IPS-NIHi11 (cell line): ENCODE measurements around the gene ITK.
"Not testable (repeated sequence)": the region's sequence is repeated elsewhere in the genome, so short reads cannot be mapped to it uniquely, and the experiment has no call there.

ENCODE experiments used
- DNase-seq: peaks from one replicate; pipeline ENCODE4 v3.0.0; 2012; ENCODE audit warnings: mixed read lengths, low spot score

The ITK gene

DNA sequence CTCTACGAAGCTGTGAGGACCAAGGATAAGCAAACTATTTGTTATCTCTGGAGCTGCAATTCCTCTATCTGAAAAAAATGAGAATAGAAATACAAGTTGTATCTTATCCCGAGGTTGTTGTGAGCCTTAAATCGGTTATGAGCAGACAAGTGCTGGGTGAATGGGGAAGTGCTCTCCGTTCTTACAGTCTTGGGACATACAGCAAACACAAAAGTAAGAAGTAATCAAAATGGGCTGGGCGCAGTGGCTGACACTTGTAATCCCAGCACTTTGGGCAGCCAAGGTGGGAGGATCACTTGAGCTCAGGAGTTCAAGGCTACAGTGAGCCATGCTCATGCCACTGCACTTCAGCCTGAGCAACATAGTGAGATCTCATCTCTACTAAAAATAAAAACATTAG lies 31.7 kb downstream of the ITK start:
- DNase-seq, result no peak

DNA sequence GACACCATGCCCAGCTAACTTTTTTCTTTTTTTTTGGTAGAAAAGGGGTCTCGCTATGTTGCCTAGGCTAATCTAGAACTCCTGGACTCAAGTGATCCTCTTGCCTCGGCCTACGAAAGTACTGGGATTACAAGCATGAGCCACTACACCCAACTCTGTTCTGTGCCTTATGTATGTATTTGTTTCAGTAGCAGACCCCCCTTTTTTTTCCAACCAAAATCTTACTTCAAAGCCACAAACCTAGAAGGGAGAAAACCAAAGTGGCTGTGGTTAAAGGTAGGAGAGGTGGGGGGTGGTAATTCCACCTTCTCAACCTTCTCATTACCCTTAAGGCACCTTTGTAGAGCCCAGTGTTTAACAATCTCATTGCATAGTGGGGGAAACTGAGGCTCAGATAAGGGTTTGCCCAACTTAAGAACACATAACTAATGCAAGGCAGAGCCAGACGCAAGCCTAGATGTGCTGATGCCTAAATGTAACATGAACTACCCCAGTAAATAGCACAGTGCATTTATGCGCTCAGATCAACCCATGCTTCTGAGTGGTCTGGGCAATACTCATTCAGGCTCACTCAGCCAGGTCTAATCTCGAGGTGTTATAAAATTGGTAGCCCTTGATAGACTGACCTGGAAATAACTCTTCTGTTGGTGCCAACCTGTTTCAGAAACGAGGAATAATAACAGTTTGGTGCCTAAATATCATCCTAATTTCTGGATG lies 33.0 kb downstream of the ITK start:
- DNase-seq, result no peak

DNA sequence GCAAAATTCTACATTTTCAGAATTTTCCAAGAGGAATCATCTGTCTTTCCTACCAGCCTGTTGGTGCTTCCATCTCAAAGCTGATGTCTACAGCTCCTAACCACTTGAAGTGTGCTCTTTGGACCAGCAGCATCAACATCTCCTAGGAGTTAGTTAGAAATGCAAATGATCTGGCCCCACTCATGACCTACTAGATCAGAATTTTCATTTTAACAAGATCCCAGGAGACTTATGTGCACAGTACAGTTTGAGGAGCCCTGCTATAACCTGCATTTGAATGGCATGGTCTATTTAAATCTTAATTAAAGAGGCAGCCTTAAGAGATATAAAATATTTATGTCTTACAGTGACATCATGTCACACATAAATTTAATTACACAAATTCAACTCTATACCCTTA lies 33.8 kb downstream of the ITK start:
- DNase-seq, result no peak

DNA sequence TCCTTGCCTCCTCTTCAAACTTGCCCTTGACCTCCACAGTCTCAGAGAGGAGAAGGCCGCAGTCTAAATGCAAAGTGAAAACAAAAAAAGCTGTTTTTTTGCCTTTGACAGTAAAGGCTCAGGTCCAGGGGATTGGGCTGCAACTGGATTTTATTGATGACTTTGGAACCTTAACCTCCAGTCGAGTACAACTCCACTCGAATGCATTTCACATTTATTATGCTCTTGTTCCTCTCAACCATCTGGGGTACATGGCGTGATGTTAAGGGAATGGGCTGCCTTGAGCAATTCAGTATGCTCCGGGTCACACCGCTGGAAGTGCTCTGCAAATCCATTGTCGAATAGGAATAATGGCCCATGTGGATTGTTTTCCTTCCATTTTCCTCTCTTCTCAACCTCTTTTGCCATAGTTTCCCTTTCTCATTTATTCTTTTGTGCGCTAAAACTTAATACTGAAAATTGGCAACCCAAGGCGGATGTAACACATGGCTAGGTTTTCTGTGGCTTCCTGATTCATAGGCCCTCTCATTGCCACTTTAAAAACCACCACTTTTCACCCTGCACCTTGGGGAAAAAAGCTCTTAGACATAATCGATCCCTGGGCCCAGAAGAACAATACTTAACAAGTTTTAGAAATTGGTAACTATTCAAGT lies 34.3 kb downstream of the ITK start:
- DNase-seq, result no peak

DNA sequence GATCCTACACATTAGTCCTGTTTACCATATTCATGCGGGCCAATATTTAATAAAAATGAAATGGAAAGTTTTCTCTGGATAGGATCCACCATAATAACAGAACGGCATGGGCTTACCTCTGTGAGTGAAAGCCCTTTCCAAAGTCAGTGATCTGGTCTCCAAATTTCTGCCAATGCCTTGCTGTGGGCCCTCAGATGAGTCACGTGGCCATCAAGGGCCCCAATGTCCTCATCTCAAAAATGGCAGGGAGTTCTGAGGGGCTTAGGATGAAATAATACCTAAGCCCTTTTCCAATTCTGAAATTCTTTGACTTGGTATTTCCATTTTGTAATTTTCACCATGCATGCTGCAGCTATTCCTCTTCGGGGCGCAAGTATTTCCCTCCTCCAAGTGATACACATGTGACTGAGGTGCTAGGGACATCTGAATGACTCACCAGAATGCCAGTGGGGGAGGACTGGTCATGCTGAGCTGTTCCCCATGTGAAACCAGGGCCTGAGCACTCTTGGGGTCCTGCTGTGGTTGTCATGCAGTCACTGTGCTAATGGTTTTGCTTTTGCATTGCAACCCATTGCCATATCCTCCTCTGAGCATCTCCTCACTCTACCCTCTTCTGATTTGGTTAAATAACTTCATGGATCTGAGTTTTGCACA lies 35.0 kb downstream of the ITK start:
- no peak for DNase-seq

DNA sequence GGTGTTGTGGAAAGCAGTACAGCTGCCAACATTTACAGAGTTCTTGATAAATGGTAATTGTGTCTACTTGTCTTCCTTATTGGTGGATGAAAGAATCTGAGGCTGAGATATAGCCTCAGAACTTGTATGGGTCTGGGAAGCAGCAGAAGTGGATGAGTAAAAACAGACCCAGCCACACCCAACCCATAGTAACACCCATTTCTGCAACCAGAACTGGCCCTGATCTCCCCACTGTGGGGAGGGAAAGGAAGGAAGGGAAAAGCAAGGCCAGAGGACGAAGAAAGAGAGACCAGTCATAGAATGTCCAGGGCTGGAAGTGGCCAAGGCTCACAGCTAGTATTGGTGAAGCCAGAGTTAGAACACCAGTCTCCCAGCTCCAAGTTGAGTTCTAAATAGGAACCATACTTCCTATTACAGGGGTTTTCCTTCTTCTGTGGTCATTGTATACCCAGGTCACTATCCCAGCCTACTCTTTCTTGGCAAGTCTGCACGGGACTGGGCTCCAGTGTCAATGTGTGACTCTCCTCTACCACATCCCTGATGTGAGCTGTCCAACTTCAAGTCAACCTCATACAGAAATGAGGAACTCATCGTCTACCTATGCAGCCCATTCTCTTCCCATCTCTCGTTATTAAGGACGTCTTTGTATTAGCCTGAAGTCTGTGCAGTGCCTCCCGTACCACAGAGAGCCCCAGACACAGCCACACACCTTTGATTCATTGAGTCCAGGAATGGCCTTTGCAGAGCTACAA lies 35.9 kb downstream of the ITK start:
- no peak for DNase-seq

DNA sequence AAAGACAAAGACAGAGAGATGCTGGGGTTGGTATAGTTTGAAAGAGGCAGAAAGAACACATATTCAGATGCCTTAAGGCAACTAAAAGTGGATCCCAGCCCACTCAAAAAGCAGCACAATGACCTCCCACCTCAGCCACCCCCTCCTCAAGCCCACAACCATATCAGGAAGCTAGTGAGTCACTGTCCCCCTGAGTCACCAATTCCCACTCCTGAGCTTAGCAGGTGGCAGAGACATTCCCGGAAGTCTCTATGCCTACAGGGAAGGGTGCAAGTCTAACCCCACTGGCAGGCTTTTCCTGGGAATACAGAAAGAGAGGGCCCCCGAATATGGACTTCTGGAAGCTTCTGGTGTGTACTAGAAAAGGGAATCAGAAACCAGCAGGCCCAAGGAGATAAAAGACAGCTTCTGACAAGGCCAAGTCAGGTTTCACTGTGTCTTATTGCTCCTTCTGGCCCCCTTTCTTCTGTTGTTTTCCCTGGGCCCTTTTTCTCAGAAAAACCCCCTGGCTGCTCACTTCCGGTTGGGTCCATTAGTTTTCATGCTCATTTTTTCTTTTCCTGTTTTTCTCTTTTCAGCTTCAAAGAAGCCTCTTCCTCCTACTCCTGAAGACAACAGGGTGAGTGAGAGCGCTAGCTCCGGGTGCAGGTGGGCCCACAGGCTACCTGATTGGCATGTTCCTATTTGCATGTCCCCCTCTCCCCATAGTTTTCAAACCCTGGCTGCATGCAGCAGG lies 36.8 kb downstream of the ITK start:
- DNase-seq, result no peak

DNA sequence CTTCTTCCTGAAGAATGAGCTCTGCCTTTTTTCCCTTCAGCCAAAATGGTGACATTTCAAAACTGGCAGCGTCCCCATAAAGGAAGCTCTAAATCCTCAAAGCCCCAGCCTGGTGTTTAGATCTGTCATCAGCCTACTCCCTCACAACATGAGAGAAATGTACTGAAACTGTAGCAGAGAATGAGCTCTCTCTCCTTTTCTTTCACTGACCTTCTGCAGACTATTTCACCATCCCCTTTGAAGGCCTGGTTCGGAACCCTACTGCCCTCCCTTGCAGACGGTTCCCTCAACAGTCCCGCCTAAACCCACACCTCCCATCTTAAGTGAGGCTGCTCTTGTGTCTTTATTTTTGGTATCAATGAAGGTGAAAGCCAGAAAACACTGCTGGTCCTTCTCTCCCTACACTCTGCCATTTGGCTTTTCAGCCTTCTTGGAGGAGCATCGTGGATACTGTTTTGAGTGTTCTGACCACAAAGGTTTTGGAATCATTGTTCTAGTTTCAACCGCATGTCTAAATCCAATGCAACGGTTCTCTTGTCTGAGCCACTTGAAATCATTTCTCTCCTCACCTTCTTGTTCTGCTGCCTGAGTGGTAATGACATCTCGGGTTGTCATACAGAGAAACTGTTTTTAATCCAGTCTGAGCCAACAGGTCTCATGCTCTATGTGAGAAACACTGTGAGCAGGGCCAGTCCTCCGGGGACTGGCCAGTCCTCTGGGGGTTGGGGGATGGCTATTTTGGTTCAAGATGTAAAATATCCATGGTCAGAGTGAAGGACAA lies 39.0 kb downstream of the ITK start:
- DNase-seq, result no peak

DNA sequence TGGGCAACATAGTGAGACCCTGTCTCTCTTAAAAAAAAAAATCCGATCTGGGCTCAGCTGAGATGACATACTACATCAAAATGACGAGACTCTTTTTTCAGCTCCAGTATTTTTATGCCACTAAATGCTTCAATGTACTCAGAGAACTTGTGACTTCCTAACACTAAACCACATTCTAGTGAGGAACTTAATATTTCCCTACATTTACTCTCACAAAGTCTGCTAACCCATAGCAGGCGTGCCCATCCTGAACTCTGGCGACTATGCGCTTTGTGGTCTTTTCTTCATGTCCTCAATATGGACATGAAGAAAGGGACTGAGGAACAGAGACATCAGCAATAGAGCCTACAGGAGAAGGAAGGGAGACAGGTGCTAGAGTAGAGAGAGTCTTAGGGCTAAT lies 41.3 kb downstream of the ITK start:
- no peak for DNase-seq

DNA sequence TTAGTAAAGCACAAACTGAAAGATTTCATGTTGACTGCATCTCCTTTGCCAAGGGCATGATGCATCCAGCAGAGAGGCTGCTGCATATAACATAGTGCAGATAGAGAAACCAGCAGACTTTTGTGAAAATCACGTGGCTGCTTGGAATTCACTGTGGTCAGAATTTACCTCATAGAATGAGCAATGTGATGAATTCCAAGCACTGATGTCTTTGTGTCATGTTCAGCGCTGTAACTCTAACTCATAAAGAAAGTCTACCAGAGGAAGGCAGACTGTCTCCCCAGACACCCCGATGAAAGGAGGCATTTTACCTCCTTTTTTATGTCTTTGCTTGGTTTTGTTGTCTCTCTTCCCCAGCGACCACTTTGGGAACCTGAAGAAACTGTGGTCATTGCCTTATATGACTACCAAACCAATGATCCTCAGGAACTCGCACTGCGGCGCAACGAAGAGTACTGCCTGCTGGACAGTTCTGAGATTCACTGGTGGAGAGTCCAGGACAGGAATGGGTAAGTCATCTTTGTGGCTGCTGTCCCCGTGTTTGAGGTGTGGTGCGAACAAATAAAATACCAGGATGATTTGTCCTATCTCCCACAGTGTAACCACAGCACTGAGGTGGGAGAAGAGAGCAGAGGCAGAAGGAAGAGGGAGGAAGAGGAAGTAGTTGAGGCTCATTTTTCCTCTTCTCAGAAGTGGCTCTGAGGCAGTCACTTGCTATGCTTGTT lies 42.0 kb downstream of the ITK start:
- no peak for DNase-seq

DNA sequence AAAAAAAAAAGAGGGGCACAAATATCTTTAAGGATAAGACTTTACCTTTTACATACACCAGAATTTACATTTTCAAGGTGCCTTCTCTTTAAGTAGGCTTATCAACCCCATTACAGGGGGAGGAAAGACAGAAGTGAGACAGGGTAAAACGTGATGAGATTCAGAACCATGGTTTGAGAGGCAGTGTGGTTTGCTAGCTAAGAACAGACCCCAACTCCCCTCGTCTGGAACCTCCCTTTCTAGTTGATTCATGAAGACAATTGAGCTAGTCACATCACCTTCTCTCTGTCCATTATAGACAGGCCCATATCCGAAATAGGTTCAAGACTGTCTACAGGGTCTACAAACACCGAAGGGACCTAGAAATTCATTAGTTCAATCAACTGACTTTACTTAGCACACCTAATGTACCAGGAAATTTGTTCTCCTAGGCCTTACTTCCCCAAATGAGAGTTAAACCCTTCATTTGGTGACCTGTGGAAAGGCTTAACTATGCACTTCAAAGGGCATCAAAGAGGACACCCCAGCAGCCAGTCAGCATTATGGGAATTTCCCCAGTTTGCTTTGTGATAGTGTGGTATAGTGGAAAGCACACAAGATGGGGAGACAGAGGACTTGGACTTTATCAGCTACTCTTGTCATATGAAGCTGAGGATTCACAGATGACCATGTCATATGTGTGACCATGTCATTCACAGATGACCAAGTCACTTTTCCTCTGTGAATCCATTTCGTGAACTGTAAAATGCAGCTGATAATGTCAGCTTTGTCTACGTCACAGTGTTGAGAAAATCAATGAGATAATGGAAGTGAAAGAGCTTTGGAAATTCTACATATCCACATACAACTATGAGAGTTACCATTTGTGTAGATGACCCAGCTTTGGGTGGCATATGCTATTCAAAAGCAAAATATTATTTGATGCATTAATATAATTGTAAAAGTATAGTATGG lies 45.1 kb downstream of the ITK start:
- DNase-seq, result no peak

DNA sequence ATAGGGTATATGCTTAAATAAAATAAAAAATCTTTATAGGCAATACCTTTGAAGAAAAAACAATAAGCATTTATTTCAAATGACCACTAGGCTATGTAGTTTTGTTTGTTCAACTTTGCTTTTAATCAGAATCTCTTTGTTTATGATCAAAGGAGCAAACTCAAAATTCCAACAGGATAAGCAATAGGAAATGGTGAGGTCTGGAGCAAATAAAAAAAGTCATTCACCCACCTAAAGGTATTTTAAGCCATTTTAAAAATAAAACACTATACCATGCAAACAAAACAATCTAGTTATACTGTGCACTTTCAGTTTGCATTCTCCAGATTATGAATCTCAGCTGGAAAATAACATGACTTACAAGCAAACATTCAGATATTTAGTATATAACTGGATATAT lies 50.0 kb downstream of the ITK start:
- DNase-seq, result no peak

DNA sequence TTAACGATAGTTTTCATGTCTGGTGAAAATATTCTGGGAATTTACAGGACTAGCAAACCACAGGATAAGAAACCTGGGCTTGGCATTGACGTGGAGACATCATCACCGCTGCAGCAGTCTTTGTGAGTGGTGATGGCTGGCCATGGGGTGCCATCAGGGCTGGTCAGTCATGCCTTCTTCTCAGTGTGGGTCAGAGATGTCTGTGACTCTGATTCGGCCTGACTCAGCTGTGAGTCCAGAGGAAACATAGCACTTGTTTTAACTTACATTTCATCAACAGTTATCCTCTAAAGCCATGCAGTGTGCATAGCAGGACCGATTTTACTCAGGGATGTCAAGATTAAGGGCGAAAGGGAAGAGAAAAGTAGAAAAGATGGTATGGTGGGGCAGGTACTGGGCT lies 52.1 kb downstream of the ITK start:
- DNase-seq, result no peak

DNA sequence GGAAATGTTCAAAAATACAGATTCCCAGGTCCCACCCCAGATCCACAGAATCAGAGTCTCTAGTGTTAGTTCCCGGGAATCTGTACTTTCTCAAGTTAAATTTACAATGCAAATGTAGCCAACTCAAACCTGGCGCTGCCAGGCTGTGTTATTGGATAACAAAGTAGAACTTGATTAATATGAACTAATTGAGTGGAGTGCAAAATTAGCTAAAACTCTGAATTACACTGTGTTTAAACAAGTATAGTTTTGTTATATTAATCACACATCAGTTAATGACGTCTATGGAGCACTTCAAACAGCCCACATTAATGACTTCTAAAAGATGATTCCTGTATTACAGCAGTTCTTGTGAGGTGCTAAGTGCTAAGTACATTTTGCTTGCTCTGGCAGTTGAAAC lies 52.9 kb downstream of the ITK start:
- DNase-seq, result no peak

DNA sequence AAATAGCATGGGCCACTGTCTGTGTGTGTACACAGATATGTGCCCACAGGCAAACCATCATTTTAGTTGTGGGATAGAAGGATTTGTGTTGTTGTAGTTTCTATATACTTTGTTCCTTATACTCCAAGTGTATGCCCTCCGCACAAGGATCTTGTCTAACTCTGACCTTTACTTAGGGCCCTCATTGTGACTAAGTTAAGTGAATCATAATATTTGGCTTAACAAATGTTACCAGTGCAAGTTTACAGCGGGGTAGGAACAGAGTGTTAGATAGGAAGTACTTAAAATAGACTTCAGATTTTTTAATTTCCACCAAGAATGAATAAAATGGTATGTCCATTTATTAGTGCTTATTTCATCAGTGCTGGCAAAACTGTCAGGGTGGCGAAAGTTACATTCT lies 55.8 kb downstream of the ITK start:
- DNase-seq, result no peak

DNA sequence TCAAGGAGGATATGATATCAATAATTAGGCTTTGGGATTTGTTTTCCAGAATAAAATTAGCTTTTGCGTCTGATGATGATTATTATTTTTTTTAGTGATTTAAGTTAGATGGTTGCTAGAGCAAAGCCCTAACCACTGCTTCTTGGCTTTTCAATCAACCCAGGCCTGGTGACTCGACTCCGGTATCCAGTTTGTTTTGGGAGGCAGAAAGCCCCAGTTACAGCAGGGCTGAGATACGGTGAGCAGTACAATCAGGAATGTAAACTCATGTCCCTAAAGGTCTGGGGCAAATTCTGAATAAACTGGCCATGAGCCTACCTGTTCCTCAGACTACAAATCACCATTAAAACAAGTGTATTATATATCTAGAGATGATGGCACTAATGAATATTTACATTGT lies 60.8 kb downstream of the ITK start:
- DNase-seq, result no peak

DNA sequence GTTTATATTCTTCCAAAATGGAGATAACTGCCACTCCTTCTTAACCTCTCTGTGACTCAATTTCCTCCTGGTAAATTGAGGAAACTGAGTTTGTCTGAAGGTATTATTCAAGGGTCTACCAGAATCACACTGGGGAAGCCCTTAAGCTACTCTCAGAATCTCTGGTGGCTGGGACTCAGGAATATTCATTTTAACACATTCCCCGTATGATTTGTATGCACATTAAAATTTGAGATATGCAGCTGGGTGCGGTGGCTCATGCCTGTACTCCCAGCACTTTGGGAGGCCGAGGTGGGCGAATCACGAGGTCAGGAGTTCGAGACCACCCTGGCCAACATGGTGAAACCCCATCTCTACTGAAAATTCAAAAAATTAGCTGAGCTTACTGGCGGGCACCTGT lies 64.1 kb downstream of the ITK start:
- DNase-seq, result not testable (repeated sequence)

DNA sequence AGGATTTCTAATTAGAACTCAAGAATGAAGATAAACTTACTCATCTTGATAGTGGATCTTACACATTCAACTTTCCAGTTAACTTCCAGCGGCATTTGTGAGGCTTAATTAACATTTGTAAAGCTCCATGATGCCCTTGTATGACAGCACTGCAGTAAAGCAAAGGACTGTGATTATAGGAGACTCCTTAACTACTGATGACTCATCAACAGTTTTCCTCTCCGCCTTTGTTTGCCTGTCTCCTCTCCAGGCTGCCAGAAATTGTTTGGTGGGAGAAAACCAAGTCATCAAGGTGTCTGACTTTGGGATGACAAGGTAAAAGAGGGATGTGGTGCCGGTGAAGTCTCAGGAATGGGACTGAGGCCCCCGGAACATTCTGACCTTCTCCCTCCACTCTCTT lies 64.8 kb downstream of the ITK start:
- DNase-seq, result peak; percentile 47

DNA sequence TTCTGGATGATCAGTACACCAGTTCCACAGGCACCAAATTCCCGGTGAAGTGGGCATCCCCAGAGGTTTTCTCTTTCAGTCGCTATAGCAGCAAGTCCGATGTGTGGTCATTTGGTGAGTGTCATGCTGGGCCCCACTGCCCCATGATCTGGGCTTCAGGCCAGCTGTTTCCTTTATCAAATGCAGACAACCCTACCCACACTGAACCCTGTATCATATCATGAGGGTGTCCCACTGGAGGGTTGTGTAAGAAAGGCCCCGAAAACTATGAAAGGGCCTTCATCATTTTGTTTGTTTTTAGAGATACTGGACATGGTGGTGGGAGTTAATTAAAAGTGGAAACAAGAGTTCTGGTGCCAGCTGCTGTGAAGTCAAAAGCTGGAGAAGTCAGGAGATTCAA lies 65.2 kb downstream of the ITK start:
- no peak for DNase-seq

DNA sequence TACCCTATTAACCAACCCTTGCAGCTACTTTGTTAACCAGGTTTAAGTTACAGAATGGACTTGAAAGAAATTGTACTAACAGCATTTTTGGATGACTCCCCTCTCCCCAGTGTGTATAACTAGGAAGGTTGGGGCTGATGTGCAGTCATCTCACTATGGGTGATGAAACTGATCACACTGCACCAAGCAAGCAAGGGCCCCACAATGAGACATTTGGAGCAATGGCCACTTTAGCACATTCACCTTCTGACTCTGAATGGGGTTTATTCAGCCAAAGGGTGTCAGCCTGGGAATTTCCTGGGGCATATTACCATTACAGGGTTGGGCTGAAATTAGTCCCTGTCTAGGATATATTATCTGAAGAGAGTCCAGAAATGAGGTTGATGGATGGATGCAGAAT lies 66.6 kb downstream of the ITK start:
- DNase-seq, result no peak
